Measurements from ENCODE around the gene CERK.

GRCh38 chr22:46668116-46668515, 69.9 kb downstream of the CERK start:
- no peak for TF ChIP-seq CTCF (IDR thresholded peaks at IDR 0.05)
- TF ChIP-seq POLR2A (IDR thresholded peaks at IDR 0.05): no peak
